Measurements from ENCODE around the gene CAMK2D.

GRCh38 chr4:113768952-113769351, 7.4 kb upstream of the CAMK2D start:
- TF ChIP-seq RAD21 (IDR thresholded peaks at IDR 0.05), result no peak
- no peak for TF ChIP-seq YY1 (IDR thresholded peaks at IDR 0.05)
- no peak for TF ChIP-seq MAX (IDR thresholded peaks at IDR 0.05)
- TF ChIP-seq, protein P1, sequence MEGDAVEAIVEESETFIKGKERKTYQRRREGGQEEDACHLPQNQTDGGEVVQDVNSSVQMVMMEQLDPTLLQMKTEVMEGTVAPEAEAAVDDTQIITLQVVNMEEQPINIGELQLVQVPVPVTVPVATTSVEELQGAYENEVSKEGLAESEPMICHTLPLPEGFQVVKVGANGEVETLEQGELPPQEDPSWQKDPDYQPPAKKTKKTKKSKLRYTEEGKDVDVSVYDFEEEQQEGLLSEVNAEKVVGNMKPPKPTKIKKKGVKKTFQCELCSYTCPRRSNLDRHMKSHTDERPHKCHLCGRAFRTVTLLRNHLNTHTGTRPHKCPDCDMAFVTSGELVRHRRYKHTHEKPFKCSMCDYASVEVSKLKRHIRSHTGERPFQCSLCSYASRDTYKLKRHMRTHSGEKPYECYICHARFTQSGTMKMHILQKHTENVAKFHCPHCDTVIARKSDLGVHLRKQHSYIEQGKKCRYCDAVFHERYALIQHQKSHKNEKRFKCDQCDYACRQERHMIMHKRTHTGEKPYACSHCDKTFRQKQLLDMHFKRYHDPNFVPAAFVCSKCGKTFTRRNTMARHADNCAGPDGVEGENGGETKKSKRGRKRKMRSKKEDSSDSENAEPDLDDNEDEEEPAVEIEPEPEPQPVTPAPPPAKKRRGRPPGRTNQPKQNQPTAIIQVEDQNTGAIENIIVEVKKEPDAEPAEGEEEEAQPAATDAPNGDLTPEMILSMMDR (IDR thresholded peaks at IDR 0.05; ENCODE audit: low read depth, low read length, missing input control), result no peak
- no peak for TF ChIP-seq TAF1 (conservative IDR thresholded peaks at IDR 0.05)
- TF ChIP-seq, protein P2, sequence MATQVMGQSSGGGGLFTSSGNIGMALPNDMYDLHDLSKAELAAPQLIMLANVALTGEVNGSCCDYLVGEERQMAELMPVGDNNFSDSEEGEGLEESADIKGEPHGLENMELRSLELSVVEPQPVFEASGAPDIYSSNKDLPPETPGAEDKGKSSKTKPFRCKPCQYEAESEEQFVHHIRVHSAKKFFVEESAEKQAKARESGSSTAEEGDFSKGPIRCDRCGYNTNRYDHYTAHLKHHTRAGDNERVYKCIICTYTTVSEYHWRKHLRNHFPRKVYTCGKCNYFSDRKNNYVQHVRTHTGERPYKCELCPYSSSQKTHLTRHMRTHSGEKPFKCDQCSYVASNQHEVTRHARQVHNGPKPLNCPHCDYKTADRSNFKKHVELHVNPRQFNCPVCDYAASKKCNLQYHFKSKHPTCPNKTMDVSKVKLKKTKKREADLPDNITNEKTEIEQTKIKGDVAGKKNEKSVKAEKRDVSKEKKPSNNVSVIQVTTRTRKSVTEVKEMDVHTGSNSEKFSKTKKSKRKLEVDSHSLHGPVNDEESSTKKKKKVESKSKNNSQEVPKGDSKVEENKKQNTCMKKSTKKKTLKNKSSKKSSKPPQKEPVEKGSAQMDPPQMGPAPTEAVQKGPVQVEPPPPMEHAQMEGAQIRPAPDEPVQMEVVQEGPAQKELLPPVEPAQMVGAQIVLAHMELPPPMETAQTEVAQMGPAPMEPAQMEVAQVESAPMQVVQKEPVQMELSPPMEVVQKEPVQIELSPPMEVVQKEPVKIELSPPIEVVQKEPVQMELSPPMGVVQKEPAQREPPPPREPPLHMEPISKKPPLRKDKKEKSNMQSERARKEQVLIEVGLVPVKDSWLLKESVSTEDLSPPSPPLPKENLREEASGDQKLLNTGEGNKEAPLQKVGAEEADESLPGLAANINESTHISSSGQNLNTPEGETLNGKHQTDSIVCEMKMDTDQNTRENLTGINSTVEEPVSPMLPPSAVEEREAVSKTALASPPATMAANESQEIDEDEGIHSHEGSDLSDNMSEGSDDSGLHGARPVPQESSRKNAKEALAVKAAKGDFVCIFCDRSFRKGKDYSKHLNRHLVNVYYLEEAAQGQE (IDR thresholded peaks at IDR 0.05), result no peak
- no peak for TF ChIP-seq JUND (IDR thresholded peaks at IDR 0.05)
- TF ChIP-seq EGR1 (IDR thresholded peaks at IDR 0.05; ENCODE audit: low read depth in 2 of 2), result no peak
- TF ChIP-seq ZBTB33 (IDR thresholded peaks at IDR 0.05), result no peak
- no peak for TF ChIP-seq FOXA1 (IDR thresholded peaks at IDR 0.05)
- no peak for TF ChIP-seq NR2F2 (IDR thresholded peaks at IDR 0.05)
